Aorta (tissue), 5 donors: Measurements from ENCODE around the gene ARFRP1. TPM values are rescaled to one million over a fixed set of nuclear protein-coding genes. Genes with fewer than 3 reads are reported as not detected.
A peak's percentile ranks its signal among the peaks of the same experiment; 100 is the strongest.

Source experiments
- ATAC-seq: fragments of 200-7000 bp; cut with Tn5 transposase; one replicate; pipeline ENCODE4 v1.9.1; 2022; ENCODE audit warnings: moderate library complexity; ENCODE audit not compliant: low FRiP score
- DNase-seq, 2 donors: peaks; one replicate each; pipeline ENCODE4 v3.0.0-alpha.2; 2020
- H3K27ac ChIP-seq, 2 donors: one replicate each; pipeline ENCODE4 v1.5.1; 2013; ENCODE audit warnings: low read length in 2 of 2, mild to moderate bottlenecking in 2 of 2, moderate library complexity in 2 of 2, control low read depth in 1 of 2, inconsistent platforms in 1 of 2, low read depth in 1 of 2
- H3K27me3 ChIP-seq, 2 donors: one replicate each; pipeline ENCODE4 v1.6.1; 2013; ENCODE audit warnings: control low read depth in 1 of 2, low read length in 1 of 2, mild to moderate bottlenecking in 1 of 2, moderate library complexity in 1 of 2; ENCODE audit not compliant: insufficient read depth in 2 of 2, control insufficient read depth in 1 of 2
- H3K36me3 ChIP-seq, 2 donors: one replicate each; pipeline ENCODE4 v1.6.1; 2013; ENCODE audit warnings: control low read depth in 1 of 2, low read length in 1 of 2, mild to moderate bottlenecking in 1 of 2; ENCODE audit not compliant: insufficient read depth in 2 of 2, control insufficient read depth in 1 of 2
- H3K4me1 ChIP-seq, 2 donors: one replicate each; pipeline ENCODE4 v1.6.1; 2013; ENCODE audit warnings: low read length in 2 of 2, control low read depth in 1 of 2, mild to moderate bottlenecking in 1 of 2, moderate library complexity in 1 of 2; ENCODE audit not compliant: insufficient read depth in 2 of 2, control insufficient read depth in 1 of 2
- H3K4me3 ChIP-seq, 2 donors: one replicate each; pipeline ENCODE4 v1.5.1; 2013; ENCODE audit warnings: low read length in 2 of 2, control low read depth in 1 of 2, mild to moderate bottlenecking in 1 of 2
- H3K9me3 ChIP-seq: one replicate; pipeline ENCODE4 v1.6.1; 2013; ENCODE audit warnings: mild to moderate bottlenecking, low read length; ENCODE audit not compliant: control insufficient read depth
- WGBS, 2 donors: extraction: QIAGEN DNeasy Blood & Tissue Kit; methylation state at CpG; one replicate each; pipeline ENCODE4 v1.1.7; 2013; 5-methylcytosine and 5-hydroxymethylcytosine counted together
- intact Hi-C, 2 donors: fragments of 100-400 bp; cut with DNase I; formaldehyde crosslinking; loops; one replicate each; pipeline versions ENCODE4 v1.14.2 to v1.15.0; 2022
- long read RNA-seq, 2 donors: library from polyadenylated mRNA; unstranded; transcript quantifications; one replicate each; pipeline ENCODE4 v2.0.0, GENCODE V29; 2020 to 2021
- polyA plus RNA-seq, 2 donors: library from polyadenylated mRNA; stranded (reverse); fragments of 200-250 nt; gene quantifications; one replicate each; pipeline ENCODE4 v1.2.3, GENCODE V29; 2013
- total RNA-seq, 2 donors: library from RNA; stranded (reverse); fragmentation: NEBNext Ultra II Directional; extraction: Animal tissue kit (Norgen Biotek cat#: 25700); gene quantifications; one replicate each; pipeline ENCODE4 v1.2.1, GENCODE V29; 2021
- donor health status: healthy with polysubstance abuse.
- donor health status: Bipolar disorder and iron deficiency.
- donor health status: DM: no; HTN: no; CAD: no.
- donor health status: DM: no; HTN: no; CAD: no.
- donor health status: DM: yes; HTN: yes; CAD: no.

Gene ARFRP1
- total RNA-seq (10 to 100 TPM; 46.3 to 51.7 TPM), polyA plus RNA-seq (10 to 100 TPM; 28.9 to 76.2 TPM)
- long read RNA-seq, donor 1, transcript ARFRP1-212 (8 exons, 1,623 nt), result minor isoform, 5 of 230 reads
- long read RNA-seq, donor 1, transcript ARFRP1-202 (7 exons, 1,061 nt), result minor isoform, 8 of 230 reads
- long read RNA-seq, donor 1, transcript ARFRP1-214 (8 exons, 2,559 nt), result major isoform, 77 of 230 reads
- long read RNA-seq, donor 1, transcript ARFRP1-208 (7 exons, 2,974 nt), result minor isoform, 8 of 230 reads
- long read RNA-seq, donor 1, partial matches to known transcripts, result 16 of 230 reads
- long read RNA-seq, donor 1, other reads (novel, unspliced or antisense), result 107 of 230 reads
- long read RNA-seq, donor 2, transcript ARFRP1-214 (8 exons, 2,559 nt), result major isoform, 12 of 40 reads
- long read RNA-seq, donor 2, partial matches to known transcripts, result 3 of 40 reads
- long read RNA-seq, donor 2, other reads (novel, unspliced or antisense), result 18 of 40 reads

- no peaks in the 10 kb centered on the region for H3K9me3 ChIP-seq
- ATAC-seq (peak; percentile 95), DNase-seq (peak; percentile 94 to 97)
- peak within 1 kb of the TSS; percentile 93 to 96 for H3K4me3 ChIP-seq
- peak within 1 kb of the TSS; percentile 6 to 84 for H3K27ac ChIP-seq
- WGBS, 2 donors, result 0% methylated on average over 44 to 98 of the region's 98 CpGs
- H3K27me3 ChIP-seq, result no peaks in the 10 kb centered on the region
- intact Hi-C loops, result loop anchor here in 1 of 2 donors (1.0 kb wide), 1 partner anchor 49 kb away; the partner anchor contains the start of gene RTEL1
- peaks cover 0 to 1% of the 10 kb centered on the region in 2 donors for H3K36me3 ChIP-seq
- no peaks in the 10 kb centered on the region for H3K4me1 ChIP-seq
Observed at GRCh38 chr20:63707558-63708300, at the start of gene ARFRP1, which contains the start of gene ZGPAT. Gene ARFRP1 (minus strand): TSS chr20:63707976. CDS start chr20:63707091, 885 bp downstream. Gene ZGPAT (plus strand): TSS chr20:63708039. CDS start chr20:63708581, 542 bp downstream.

GRCh38 chr20:63756648-63756991 lies 48.8 kb upstream of the ARFRP1 start:
- DNase-seq, result peak in 1 of 2 donors; percentile 25
- Histone ChIP-seq H3K4me1 (no peaks in the 10 kb centered on the region), H3K9me3 (no peaks in the 10 kb centered on the region), H3K4me3 (no peak overlapping the region), H3K36me3 (no peaks in the 10 kb centered on the region), H3K27me3 (no peaks in the 10 kb centered on the region), H3K27ac (no peak overlapping the region)
- intact Hi-C loops, result no loop called here
- no peak for ATAC-seq
- 70 to 74% methylated on average over 8 of the region's 8 CpGs for WGBS, 2 donors

GRCh38 chr20:63755933-63756647 lies 48.3 kb upstream of the ARFRP1 start:
- Histone ChIP-seq H3K4me3 (no peak overlapping the region), H3K36me3 (no peaks in the 10 kb centered on the region), H3K4me1 (no peaks in the 10 kb centered on the region), H3K27ac (no peak overlapping the region), H3K9me3 (no peaks in the 10 kb centered on the region), H3K27me3 (no peaks in the 10 kb centered on the region)
- DNase-seq (no peak), ATAC-seq (no peak)
- intact Hi-C loops, result no loop called here
- 83 to 84% methylated on average over 18 of the region's 18 CpGs for WGBS, 2 donors

- H3K4me1 ChIP-seq, result no peaks in the 10 kb centered on the region
- no peak for DNase-seq
- H3K4me3 ChIP-seq, result no peak overlapping the region
- no peak for ATAC-seq
- no peak overlapping the region for H3K27ac ChIP-seq
- H3K9me3 ChIP-seq, result no peaks in the 10 kb centered on the region
- H3K27me3 ChIP-seq, result no peaks in the 10 kb centered on the region
- no peaks in the 10 kb centered on the region for H3K36me3 ChIP-seq
- WGBS, 2 donors, result 82 to 85% methylated on average over 16 of the region's 16 CpGs
- intact Hi-C loops, result no loop called here
Observed at GRCh38 chr20:63754008-63754407, 46.2 kb upstream of the ARFRP1 start.

- H3K27me3 ChIP-seq, result no peaks in the 10 kb centered on the region
- no peaks in the 10 kb centered on the region for H3K9me3 ChIP-seq
- no peak overlapping the region for H3K4me3 ChIP-seq
- intact Hi-C loops, result no loop called here
- ATAC-seq (no peak), DNase-seq (no peak)
- H3K36me3 ChIP-seq, result no peaks in the 10 kb centered on the region
- no peaks in the 10 kb centered on the region for H3K4me1 ChIP-seq
- 85 to 93% methylated on average over 13 of the region's 13 CpGs for WGBS, 2 donors
- H3K27ac ChIP-seq, result no peak overlapping the region
Observed at GRCh38 chr20:63753381-63753780, 45.6 kb upstream of the ARFRP1 start.

GRCh38 chr20:63752411-63753101 lies 44.8 kb upstream of the ARFRP1 start:
- 92 to 94% methylated on average over 48 to 50 of the region's 50 CpGs for WGBS, 2 donors
- H3K36me3 ChIP-seq, result no peaks in the 10 kb centered on the region
- no peak overlapping the region for H3K4me3 ChIP-seq
- H3K9me3 ChIP-seq, result no peaks in the 10 kb centered on the region
- H3K4me1 ChIP-seq, result no peaks in the 10 kb centered on the region
- intact Hi-C loops, result no loop called here
- peak in 1 of 2 donors; percentile 69 for DNase-seq
- no peak overlapping the region for H3K27ac ChIP-seq
- no peaks in the 10 kb centered on the region for H3K27me3 ChIP-seq
- no peak for ATAC-seq

GRCh38 chr20:63751471-63752271 lies 43.9 kb upstream of the ARFRP1 start:
- no peak for ATAC-seq
- intact Hi-C loops, result no loop called here

More at GRCh38 chr20:63751471-63752271, 43.9 kb upstream of the ARFRP1 start:
- Histone ChIP-seq H3K9me3 (no peaks in the 10 kb centered on the region), H3K4me1 (no peaks in the 10 kb centered on the region), H3K36me3 (no peaks in the 10 kb centered on the region), H3K4me3 (no peak overlapping the region), H3K27ac (no peak overlapping the region), H3K27me3 (no peaks in the 10 kb centered on the region)
- WGBS, 2 donors, result 68 to 81% methylated on average over 30 to 44 of the region's 45 CpGs
- peak; percentile 44 to 76 for DNase-seq
